DMS153 treated with DMSO at 0.1 percent for 48 hours (cell line): ENCODE measurements around the gene GIN1.
A peak's percentile ranks its signal among the peaks of the same experiment; 100 is the strongest.
"Not testable (repeated sequence)": the region's sequence is repeated elsewhere in the genome, so short reads cannot be mapped to it uniquely, and the experiment has no call there.

Source experiments
- DNase-seq: peaks from one replicate; lab custom pipeline; 2025; ENCODE audit not compliant: unreplicated experiment; lab: John Stamatoyannopoulos, UW

GIN1 gene

GRCh38 chr5:103110403-103110802, 9.5 kb downstream of the GIN1 start:
- DNase-seq, result no peak

GRCh38 chr5:103109277-103109676, 10.7 kb downstream of the GIN1 start:
- DNase-seq, result no peak

GRCh38 chr5:103108086-103108485, 11.9 kb downstream of the GIN1 start:
- no peak for DNase-seq

GRCh38 chr5:103102234-103102633, 17.7 kb downstream of the GIN1 start:
- no peak for DNase-seq

GRCh38 chr5:103101079-103101750, 18.7 kb downstream of the GIN1 start:
- no peak for DNase-seq

GRCh38 chr5:103098993-103099392, 20.9 kb downstream of the GIN1 start:
- no peak for DNase-seq

- no peak for DNase-seq
These were observed 25.2 kb downstream of the GIN1 start for GRCh38 chr5:103094737-103095136.

- no peak for DNase-seq
These were observed 26.2 kb downstream of the GIN1 start for GRCh38 chr5:103093727-103094126.

GRCh38 chr5:103092676-103093075, 27.3 kb downstream of the GIN1 start:
- no peak for DNase-seq

- no peak for DNase-seq
These were observed 29.1 kb downstream of the GIN1 start for GRCh38 chr5:103090791-103091190.

GRCh38 chr5:103089272-103089671, 30.7 kb downstream of the GIN1 start:
- DNase-seq, result no peak

- no peak for DNase-seq
These were observed 33.4 kb downstream of the GIN1 start for GRCh38 chr5:103086547-103086946.

- no peak for DNase-seq
These were observed 40.1 kb downstream of the GIN1 start for GRCh38 chr5:103079796-103080195.

- no peak for DNase-seq
These were observed 44.5 kb downstream of the GIN1 start for GRCh38 chr5:103075442-103075841.

GRCh38 chr5:103073500-103073899, 46.4 kb downstream of the GIN1 start:
- not testable (repeated sequence) for DNase-seq

- DNase-seq, result no peak
These were observed 53.6 kb downstream of the GIN1 start for GRCh38 chr5:103066326-103066725.

GRCh38 chr5:103060424-103060954, 59.4 kb downstream of the GIN1 start:
- no peak for DNase-seq

GRCh38 chr5:103059525-103059924, 60.4 kb downstream of the GIN1 start:
- DNase-seq, result no peak

- no peak for DNase-seq
These were observed 62.5 kb downstream of the GIN1 start for GRCh38 chr5:103057208-103058130.

GRCh38 chr5:103046706-103047105, 73.2 kb downstream of the GIN1 start:
- DNase-seq, result not testable (repeated sequence)

GRCh38 chr5:103041071-103041676, 78.8 kb downstream of the GIN1 start:
- DNase-seq, result peak; percentile 22
